SK-N-SH treated with all-trans-retinoic acid at 6 μM for 48 hours (cell line): ENCODE measurements around the gene ZNF575.

Experiments
- ATAC-seq: fragments of 200-7000 bp; cut with Tn5 transposase; 3 replicates; pipeline ENCODE4 v1.9.1; 2020; ENCODE audit warnings: mild to moderate bottlenecking, moderate library complexity
- ARNTL ChIP-seq: fragments of 450-650 bp; formaldehyde crosslinking; IDR thresholded peaks from 2 replicates; pipeline ENCODE4 v1.5.0; 2020; ENCODE audit warnings: low read depth, mild to moderate bottlenecking, moderate library complexity, borderline replicate concordance
- BACH2 ChIP-seq: fragments of 250-450 bp; sonication (Bioruptor Pico); IDR thresholded peaks from 2 replicates; pipeline ENCODE4 v1.9.0; 2021; ENCODE audit warnings: mild to moderate bottlenecking, borderline replicate concordance
- CREB5 ChIP-seq: fragments of 250-450 bp; sonication (Bioruptor Pico); IDR thresholded peaks from 2 replicates; pipeline ENCODE4 v1.5.1; 2020; ENCODE audit warnings: low read depth, mild to moderate bottlenecking, moderate library complexity
- CSDC2 ChIP-seq: fragments of 250-450 bp; sonication (Bioruptor Pico); IDR thresholded peaks from 2 replicates; pipeline ENCODE4 v1.5.0; 2020; ENCODE audit warnings: mild to moderate bottlenecking, moderate library complexity
- CSRNP3 ChIP-seq: fragments of 250-450 bp; sonication (Bioruptor Pico); IDR thresholded peaks from 2 replicates; pipeline ENCODE4 v1.5.1; 2021; ENCODE audit warnings: mild to moderate bottlenecking, moderate library complexity
- ESRRG ChIP-seq: fragments of 250-450 bp; sonication (Bioruptor Pico); IDR thresholded peaks from 2 replicates; pipeline ENCODE4 v1.6.1; 2021; ENCODE audit warnings: mild to moderate bottlenecking
- GLIS3 ChIP-seq: fragments of 250-450 bp; sonication (Bioruptor Pico); IDR thresholded peaks from 2 replicates; pipeline ENCODE4 v1.5.0; 2020; ENCODE audit warnings: mild to moderate bottlenecking, moderate library complexity
- ISL1 ChIP-seq: fragments of 250-450 bp; sonication (Bioruptor Pico); IDR thresholded peaks from 2 replicates; pipeline ENCODE4 v2.1.2; 2022; ENCODE audit warnings: mild to moderate bottlenecking, moderate library complexity
- OSR1 ChIP-seq: fragments of 250-450 bp; sonication (Bioruptor Pico); IDR thresholded peaks from 2 replicates; pipeline ENCODE4 v1.8.0; 2022; ENCODE audit warnings: moderate library complexity, mild to moderate bottlenecking, inconsistent platforms
- PATZ1 ChIP-seq: fragments of 250-450 bp; sonication (Bioruptor Pico); IDR thresholded peaks from 2 replicates; pipeline ENCODE4 v1.8.0; 2020; ENCODE audit warnings: mild to moderate bottlenecking, moderate library complexity, borderline replicate concordance
- POU6F1 ChIP-seq: fragments of 250-450 bp; sonication (Bioruptor Pico); IDR thresholded peaks from 2 replicates; pipeline ENCODE4 v1.8.0; 2021; ENCODE audit warnings: low read depth, mild to moderate bottlenecking, moderate library complexity, borderline replicate concordance
- PPARA ChIP-seq: fragments of 250-450 bp; sonication (Bioruptor Pico); IDR thresholded peaks from 2 replicates; pipeline ENCODE4 v1.5.0; 2020; ENCODE audit warnings: mild to moderate bottlenecking, borderline replicate concordance
- RARB ChIP-seq: fragments of 250-450 bp; sonication (Bioruptor Pico); IDR thresholded peaks from 2 replicates; pipeline ENCODE4 v1.8.0; 2021; ENCODE audit warnings: mild to moderate bottlenecking, moderate library complexity
- SNAI2 ChIP-seq: fragments of 250-450 bp; sonication (Bioruptor Pico); IDR thresholded peaks from 2 replicates; pipeline ENCODE4 v1.5.0; 2020; ENCODE audit warnings: mild to moderate bottlenecking, moderate library complexity
- TCF4 ChIP-seq: fragments of 250-450 bp; sonication (Bioruptor Pico); IDR thresholded peaks from 2 replicates; pipeline ENCODE4 v1.8.0; 2021; ENCODE audit warnings: mild to moderate bottlenecking, moderate library complexity, borderline replicate concordance
- TOX ChIP-seq: fragments of 250-450 bp; sonication (Bioruptor Pico); IDR thresholded peaks from 2 replicates; pipeline ENCODE4 v1.8.0; 2021; ENCODE audit warnings: mild to moderate bottlenecking, moderate library complexity, borderline replicate concordance
- TSHZ2 ChIP-seq: fragments of 250-450 bp; sonication (Bioruptor Pico); IDR thresholded peaks from 2 replicates; pipeline ENCODE4 v1.5.0; 2020; ENCODE audit warnings: mild to moderate bottlenecking, moderate library complexity
- ZFP3 ChIP-seq: fragments of 250-450 bp; sonication (Bioruptor Pico); IDR thresholded peaks from 2 replicates; pipeline ENCODE4 v1.5.0; 2020; ENCODE audit warnings: mild to moderate bottlenecking, moderate library complexity
- ZNF565 ChIP-seq: fragments of 450-650 bp; formaldehyde crosslinking; conservative IDR thresholded peaks from 2 replicates; pipeline ENCODE4 v1.5.0; 2020; ENCODE audit warnings: low read depth, mild to moderate bottlenecking, moderate library complexity
- ZNF70 ChIP-seq: fragments of 450-650 bp; formaldehyde crosslinking; IDR thresholded peaks from 2 replicates; pipeline ENCODE4 v1.5.0; 2020; ENCODE audit warnings: mild to moderate bottlenecking, moderate library complexity
- ZNF8 ChIP-seq: fragments of 450-650 bp; formaldehyde crosslinking; IDR thresholded peaks from 2 replicates; pipeline ENCODE4 v1.5.0; 2020; ENCODE audit warnings: mild to moderate bottlenecking, moderate library complexity

Gene ZNF575

GRCh38 chr19:43553656-43554055 lies 20.7 kb downstream of the ZNF575 start:
- ATAC-seq, result no peak
- TF ChIP-seq SNAI2 (CRISPR knock-in tag) (no peak), TCF4 (no peak), ESRRG (CRISPR knock-in tag) (no peak), CSDC2 (no peak), POU6F1 (no peak), CREB5 (CRISPR knock-in tag) (no peak), ARNTL (CRISPR knock-in tag) (no peak), TOX (no peak), PPARA (CRISPR knock-in tag) (no peak), ZNF8 (no peak), OSR1 (CRISPR knock-in tag) (no peak), TSHZ2 (CRISPR knock-in tag) (no peak)

- no peak for ATAC-seq
- TF ChIP-seq ZNF70 (CRISPR knock-in tag) (no peak), ZFP3 (CRISPR knock-in tag) (no peak), OSR1 (CRISPR knock-in tag) (no peak), CREB5 (CRISPR knock-in tag) (no peak), ZNF8 (no peak), PPARA (CRISPR knock-in tag) (no peak), TCF4 (no peak), GLIS3 (CRISPR knock-in tag) (no peak), POU6F1 (no peak), BACH2 (CRISPR knock-in tag) (no peak), CSDC2 (no peak), TOX (no peak), CSRNP3 (CRISPR knock-in tag) (no peak), ZNF565 (CRISPR knock-in tag) (no peak), SNAI2 (CRISPR knock-in tag) (no peak), PATZ1 (CRISPR knock-in tag) (no peak), RARB (CRISPR knock-in tag) (no peak), ISL1 (no peak), TSHZ2 (CRISPR knock-in tag) (no peak)
- TF ChIP-seq, all 23 proteins: peak for 0
Observed at GRCh38 chr19:43554317-43554895, 21.4 kb downstream of the ZNF575 start.
